ENCODE data around the gene CCDC182.

Gene CCDC182

GRCh38 chr17:57696050-57696449 is 49.0 kb downstream of the CCDC182 start:
- ATAC-seq: no peak
